OCI-M2 (cell line): Measurements from ENCODE around the gene CSTF1.

ENCODE experiments used
- DNase-seq: peaks from one replicate; lab custom pipeline; 2025; ENCODE audit not compliant: unreplicated experiment; lab: John Stamatoyannopoulos, UW

CSTF1 gene

DNA sequence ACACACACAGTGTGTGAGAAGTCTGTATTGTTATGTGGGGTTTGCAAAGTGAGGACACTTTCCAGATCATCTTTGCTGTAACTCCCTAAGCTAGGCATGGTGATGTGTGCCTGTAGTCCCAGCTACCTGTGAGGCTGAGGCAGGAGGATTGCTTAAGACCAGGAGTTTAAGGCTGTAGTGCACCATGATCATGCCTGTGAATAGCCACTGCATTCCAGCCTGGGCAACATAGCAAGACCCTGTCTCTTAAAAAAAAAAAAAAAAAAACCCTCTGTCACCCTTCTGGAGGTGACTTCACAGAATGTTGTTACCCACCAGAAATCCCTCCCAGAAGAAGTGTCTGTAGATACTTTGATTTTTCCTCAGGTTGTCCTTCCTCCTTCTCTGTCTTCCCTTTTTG lies 34.5 kb downstream of the CSTF1 start:
- DNase-seq, result no peak

DNA sequence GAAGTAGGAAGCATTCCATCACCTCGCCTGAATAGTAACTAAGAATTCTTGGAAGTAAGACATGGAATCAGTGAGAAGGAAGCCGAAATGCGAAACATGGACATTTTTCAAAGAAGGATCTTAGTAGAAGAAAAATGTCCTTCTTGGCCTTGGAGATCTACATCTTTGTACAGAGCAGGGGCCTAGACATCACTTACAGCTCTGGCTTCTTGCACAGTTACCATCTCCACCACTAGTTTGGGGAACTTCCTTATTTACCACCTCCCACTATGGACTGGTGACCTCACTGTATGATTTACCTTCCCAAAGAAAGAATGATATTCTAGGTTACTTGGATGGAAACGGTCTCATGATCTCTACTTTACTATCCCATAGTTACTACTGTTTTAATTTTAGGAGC lies 35.4 kb downstream of the CSTF1 start:
- no peak for DNase-seq

DNA sequence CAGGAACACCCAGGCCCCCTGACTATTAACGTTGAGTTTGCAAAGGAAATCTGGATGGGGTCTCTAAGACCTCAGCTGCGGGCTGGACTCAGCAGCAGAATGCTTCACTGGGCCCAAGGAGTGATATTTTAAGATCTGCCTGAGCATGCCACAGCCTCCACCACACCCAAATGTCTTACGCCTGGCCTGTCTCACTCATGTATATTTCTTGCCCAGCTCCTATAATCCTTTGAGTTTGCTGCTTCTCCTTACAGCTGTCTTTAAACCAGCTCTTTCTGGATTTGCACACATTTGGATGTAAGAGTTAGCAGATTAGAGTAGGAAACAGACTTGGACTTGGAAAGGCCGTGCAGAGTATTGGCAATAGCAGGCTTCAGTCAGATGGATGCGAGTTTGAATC lies 36.0 kb downstream of the CSTF1 start:
- no peak for DNase-seq

DNA sequence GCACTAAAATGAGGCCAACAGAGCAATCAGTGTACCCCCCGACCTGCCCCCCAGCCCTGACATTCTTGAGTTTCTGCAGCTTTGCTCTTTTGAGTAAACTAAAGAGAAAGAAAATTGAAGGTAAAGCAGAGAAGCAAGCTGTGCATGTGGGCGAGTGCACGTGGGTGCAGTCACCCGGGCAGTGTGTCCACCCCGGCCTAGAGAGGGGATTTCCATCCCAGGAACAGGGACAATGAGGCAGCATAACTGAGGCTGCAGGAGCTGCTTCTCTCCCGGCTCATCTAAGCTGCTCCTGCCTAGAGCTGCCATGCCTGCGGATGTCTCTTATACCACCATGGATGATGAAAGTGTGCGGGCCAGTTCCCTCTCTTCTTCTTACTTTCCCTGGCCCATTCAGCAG lies 36.4 kb downstream of the CSTF1 start:
- DNase-seq, result no peak

DNA sequence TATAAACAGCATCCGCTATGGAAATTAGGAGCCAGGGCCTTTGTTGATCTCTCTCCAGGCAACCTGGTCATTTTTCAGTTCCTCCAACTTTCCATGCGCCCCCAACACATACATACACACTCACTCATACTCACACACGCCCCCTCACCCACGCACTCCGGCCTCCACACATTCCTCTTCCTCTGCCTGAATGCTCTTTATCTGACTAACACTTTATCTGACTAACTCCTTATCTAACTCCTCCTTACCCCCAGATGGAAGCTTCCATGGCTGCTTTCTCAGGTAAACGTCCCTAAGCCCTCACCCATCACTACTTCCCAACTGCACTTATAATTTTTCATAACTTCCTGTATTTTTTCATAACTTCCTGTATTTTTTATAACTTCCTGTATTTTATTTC lies 37.1 kb downstream of the CSTF1 start:
- no peak for DNase-seq

DNA sequence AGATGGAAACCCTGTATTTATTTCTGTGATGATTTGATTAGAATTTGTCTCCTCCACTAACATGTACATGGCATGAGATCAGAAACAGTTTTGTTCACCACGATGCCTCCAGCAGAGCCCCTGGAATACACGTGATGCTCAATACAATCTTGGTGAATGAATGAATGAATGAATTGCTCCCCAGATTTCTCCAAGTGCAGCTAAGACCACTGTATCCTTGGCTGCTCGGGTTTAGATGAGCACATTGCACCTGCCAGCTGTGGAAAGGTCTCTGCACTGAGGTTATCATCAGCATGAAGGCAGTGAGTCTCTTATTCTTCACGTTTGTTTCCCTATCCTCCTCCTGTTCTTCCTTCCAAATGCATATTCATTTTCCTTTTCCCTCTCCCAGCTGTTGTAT lies 37.5 kb downstream of the CSTF1 start:
- DNase-seq, result no peak

DNA sequence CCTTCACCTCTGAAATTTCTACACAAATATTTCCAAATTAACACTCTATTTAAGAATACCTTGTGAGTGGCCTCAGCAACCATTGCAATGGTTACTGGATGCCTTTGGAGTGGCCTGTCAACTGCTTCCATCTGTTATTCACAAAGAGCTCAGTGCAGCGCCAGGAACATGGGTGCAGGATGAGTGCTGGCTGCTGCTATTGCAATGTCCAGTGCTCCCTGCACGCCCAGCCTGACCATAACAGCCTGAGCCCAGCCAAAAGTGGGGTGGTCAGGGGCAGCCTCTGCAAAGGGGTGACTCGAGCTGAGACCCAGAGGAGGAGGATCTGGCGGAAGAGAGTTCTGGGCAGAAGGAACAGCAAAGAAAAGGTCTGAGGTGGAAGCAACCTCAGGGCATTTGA lies 38.0 kb downstream of the CSTF1 start:
- DNase-seq, result no peak

DNA sequence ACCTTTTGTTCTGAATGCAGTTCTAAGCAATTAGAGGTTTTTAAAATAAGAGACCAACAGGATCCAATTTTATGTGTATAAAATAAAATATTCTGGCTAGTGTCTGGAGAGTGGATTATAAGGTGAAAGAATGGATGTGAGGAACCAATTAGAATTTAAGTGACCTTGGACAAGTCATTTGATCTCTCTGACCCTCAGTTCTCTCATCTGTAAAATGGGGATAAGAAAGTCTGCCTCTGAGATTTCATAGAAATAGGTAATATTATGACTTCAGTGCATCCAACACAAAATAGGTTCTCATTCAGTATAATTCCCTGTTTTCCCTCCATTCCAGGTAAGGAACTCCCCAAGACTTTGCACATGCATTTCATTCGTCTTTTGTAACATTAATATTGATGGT lies 38.5 kb downstream of the CSTF1 start:
- DNase-seq, result no peak

DNA sequence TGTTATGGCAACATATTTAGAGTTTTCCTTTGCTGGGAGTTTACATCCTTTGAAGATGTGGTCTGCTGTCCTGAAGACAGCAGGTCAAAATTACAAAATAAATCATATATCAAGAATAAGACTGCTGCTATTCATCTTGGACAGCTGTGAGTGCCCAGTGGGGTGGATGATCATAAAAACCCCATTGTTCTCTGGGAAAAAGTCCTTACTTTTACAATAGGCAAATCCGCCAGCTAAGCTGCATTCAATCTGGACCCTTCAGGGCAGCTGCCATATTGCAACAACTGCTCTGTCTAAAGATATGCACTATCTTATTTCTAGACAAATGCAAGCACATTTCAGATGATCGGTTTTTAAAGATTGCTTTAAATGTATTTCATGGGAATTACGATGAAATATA lies 39.0 kb downstream of the CSTF1 start:
- DNase-seq, result no peak

DNA sequence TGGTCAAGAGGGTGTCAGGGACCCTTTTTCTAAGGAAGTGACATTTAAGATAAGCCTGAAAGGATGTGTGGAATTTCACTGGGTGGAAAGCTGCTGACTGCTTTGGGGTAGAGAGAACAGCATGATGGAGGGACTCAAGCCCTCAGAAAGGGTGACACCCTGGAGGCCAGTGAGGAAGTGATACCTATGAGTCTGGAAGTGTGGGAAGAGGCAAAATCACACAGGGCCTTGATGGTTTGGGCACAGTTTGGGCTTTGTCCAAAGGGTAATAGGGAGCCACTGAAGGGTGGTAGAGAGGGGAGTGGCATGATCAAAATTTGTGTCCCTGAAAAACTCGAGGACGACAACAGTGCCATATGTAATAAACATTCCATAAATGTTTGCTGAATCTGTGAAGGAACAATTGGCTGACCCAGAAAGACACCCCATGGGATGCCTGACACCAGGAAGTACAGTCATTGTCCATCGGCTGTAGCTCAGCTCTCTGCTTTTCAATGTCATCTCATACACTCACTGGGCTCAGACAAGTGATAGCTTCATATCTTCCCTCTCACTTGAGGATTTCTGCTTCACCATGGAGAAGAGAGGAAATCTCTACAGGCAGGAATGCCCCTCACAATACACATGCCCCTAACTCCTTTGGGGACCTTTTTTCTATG lies 40.9 kb downstream of the CSTF1 start:
- DNase-seq, result no peak

DNA sequence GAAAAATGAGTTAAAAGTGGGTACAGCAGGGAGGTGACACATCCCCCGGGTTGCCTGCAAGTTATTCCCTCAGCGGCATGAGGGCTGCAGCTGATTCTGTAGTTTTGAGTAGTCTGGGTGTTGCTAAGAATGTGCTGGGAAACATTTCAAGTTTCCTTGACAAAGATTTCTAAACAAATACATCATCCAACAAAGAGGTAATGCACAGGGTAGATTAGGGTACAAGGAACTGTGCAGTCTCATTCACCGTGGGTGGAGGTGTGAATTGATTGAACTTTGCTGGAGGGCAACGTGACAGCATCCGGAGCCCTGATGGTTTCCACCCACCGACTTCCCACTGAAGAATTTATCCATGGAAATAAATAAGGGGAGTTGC lies 41.4 kb downstream of the CSTF1 start:
- no peak for DNase-seq

DNA sequence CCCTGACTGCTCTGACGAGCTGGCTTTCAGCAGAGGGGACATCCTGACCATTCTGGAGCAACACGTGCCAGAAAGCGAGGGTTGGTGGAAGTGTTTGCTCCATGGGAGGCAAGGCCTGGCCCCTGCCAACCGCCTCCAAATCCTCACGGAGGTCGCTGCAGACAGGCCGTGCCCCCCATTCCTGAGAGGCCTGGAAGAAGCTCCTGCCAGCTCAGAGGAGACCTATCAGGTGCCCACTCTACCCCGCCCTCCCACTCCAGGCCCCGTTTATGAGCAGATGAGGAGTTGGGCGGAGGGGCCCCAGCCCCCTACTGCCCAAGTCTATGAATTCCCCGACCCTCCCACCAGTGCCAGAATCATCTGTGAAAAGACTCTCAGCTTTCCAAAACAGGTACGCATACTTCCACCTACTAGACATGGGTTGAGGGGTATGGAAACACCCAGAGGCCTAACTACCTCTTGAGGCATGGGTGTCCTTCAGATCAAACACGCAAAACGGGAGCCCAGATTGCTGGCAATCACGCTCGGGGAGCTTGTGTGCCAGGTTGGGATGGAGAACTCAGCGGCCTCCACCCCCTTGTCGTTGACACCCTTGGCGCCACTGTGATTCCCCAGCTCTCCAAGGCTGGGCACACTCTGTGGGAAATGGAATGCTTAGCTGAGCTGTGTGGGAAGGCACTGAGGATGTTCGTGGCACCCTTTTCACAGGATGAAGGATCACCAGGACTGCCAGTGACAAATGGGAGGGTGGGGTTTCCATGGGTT lies 44.9 kb downstream of the CSTF1 start:
- no peak for DNase-seq

DNA sequence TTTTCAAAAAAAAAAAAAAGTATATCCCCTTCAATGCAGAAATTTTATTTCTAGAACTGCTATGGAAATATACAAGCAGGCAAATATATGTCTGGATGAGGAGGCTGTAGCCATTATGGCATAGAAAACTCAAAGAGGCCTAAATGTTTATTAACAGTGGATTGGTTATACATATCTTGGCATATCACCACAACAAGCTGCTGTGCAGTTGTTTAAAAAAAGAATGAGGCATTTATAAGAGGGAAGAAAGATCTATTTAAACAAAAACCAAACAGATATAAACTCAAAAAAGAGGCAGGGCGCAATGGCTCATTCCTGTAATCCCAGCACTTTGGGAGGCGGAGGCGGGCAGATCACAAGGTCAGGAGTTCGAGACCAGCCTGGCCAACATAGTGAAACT lies 45.8 kb downstream of the CSTF1 start:
- no peak for DNase-seq

DNA sequence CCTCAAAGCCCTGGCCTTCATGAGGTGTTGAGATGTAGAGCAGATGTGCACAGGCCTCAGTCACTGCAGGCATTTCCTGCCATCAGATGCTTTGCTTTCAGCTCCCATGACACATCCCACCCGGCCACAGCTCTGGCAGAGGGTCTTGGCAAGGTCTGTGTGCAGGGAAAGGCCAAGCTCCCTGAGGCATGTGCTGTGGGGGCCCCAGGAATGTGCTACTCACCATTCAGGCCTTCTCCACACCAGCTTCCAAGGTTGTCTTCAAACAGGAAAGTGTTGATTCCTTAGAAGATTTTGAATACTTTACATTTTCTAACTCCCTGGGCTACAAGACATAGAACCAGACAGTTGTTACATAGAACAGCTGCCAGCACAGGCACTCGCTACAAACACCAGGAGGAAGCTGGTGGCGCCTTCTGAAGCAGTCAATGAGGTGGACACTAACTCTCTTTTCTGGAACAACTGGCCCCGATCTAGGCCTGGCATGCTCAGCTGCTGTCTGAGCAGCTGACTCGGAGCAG lies 47.4 kb downstream of the CSTF1 start:
- DNase-seq, result no peak

DNA sequence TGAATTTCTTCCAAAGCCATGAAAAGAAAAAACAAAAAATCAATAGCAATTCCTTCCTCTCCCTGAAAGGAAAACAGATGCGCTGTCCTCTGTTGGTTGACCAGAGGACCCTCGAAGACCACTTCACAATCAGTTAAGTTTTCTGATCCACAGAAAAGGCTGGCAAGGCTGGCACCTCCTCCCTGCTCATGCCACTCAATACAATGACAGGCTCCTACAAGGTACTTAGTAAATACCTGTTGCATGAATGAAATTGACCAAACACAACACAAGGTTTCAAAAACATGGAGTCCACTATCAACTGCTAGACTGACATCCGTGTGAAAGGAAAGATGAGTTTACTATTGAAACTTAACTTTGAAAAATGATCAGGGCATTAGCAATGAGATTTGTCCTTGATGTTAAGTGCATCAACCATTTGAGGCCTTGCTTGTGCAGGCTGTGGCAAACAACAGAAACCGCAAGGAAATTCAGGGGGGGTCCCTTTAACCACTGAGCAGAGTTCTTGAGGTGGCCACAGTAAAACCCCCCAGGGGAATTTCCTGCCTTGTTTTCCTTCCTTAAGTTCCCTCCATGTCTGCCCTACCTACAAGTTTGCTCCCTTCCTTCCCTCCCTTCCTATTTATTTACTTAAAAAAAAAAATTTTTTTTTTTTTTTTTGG lies 48.0 kb downstream of the CSTF1 start:
- no peak for DNase-seq

DNA sequence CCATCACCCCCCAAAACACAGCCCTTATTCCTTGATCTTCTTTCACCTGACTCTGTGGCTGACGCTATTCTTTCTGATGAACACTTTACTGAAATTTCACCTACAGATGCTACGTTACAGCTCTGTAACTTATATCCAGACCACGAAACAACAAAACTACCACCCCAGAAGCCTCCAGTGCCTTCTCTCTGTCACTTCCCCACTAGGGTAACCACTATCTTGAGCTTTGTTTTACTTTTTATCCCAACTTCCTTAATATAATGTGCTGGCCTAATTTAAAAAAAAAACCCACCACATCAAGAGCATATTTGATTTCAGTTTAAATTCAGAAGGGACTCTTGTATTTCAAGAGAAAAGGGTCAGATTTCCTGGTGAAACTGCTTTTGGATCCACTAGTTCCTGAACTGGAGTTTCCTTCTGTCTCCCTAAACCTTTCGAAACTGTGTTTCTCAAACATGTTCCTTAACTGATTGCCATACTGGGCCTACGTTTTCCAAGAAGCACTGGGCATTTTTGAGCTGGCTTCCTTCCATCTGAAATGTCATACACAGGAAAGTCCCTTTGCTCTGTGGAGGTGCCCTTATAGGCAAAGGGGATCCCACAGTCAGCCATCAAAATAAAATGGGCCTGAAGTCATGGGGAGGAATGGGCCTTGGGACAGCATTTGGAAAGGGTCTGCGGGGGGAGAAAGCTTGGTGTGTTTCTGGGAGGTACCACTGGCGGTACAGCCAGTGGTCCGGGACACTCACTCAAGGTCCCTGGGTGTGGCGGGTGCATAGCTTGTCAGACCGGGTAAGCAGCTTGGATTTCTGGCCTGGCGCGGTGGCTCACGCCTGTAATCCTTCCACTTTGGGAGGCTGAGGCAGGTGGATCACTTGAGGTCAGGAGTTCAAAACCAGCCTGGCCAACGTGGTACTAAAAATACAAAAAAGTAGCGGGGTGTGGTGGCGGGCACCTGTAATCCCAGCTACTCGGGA lies 50.2 kb downstream of the CSTF1 start:
- DNase-seq, result no peak

DNA sequence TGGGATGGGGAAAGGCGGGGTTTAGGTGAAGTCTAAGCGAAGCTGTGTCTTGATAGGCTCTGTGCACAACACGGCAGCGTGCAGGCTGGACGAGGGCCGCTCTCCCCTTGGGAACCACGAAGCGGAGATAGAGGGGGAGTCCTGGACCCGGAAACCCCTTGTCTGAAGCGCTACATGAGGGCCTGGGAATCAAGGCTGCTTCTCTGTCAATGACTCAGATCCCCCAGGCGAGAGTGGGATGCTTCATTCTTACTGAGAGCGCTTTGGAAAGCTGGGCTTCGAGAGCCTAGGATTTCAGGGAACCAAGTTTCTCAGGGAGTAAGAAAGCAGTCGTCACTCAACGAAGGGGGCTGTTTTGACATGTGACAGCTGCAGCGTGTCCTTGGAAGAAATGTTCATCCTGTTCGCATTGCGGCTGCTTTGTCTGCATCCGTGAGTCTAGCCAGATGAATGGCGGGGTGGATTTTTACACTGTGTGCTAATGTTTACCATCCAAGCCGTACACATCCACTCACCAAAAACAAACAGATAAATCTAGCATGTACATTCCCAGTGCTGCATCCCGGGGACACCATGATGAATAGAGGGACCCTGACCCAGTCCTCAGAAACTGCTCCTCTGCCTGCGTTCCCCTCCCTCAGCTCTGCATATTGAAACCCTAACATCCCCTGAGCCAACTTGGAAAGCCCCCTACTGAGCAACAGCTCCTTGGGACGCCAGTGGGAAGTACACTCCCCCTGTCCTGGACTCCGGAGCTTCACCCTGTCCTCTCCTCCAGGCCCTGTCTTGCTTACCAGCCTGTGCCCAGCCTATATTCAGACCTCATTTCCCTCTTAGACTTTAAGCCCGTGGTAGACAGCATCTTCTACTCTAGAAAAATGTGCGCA lies 51.5 kb downstream of the CSTF1 start:
- DNase-seq, result no peak

DNA sequence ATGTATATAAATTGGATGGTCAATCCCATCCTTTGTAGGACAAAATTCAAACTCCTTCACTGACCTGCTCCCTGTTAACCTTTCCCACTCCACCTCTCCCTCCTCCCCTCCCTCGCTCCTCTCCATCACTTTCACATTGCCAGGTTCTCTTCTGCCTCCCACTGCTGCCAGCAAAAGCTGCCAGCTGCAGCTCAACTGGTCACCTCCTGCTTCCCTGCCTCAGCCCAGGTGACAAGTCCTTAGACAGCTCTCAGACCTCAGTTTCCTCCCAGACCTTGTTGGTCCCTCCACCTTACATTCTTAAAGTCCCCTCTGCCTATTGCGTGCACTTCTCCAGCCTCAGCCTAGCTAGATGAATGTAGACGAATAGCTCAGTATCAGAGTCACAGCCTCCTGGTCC lies 52.7 kb downstream of the CSTF1 start:
- no peak for DNase-seq

DNA sequence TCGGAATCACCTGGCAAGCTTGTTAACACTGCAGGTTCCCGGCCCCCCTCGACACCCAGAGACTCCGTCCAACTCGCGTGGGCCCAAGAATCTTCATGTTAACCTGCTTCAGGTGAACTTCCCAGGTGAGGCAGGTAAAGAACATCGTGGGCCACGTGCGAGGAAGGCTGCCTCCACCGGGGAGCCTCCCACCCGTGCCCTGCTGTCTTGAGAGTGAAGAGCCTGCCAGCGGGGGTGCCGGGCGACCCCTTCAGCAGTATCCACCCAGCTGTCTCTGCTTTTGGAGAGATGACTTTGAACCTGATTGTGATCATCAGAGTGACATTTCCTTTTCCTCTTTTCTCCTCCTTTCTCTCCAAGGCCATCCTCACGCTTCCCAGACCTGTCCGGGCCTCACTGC lies 53.1 kb downstream of the CSTF1 start:
- no peak for DNase-seq

DNA sequence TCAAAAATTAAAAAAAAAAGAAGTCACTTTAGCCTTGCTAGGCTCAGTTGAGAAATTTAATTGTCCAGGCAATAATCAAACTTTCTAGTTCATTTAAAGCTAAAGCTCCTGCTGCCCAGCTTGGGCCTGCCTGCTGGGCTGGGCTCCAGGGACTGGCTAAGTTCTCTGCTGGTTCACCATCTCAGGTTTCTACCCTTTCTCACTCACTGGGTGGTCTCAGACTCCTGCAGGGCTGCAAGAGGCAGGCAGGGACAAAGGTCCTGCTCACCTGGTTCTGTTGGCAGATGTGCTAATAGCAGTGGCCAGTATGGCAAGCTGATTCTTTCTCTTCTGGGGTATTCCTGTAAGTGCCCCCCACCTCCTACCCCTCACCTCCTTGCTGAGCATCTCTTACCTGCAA lies 54.8 kb downstream of the CSTF1 start:
- no peak for DNase-seq
